Measurements from ENCODE around the gene SORCS3. TPM values are rescaled to one million over a fixed set of nuclear protein-coding genes. Genes with fewer than 3 reads are reported as not detected.

SORCS3 gene
- total RNA-seq, 2 experiments from 2014 or later, result 1.7 to 2.1 TPM

DNA sequence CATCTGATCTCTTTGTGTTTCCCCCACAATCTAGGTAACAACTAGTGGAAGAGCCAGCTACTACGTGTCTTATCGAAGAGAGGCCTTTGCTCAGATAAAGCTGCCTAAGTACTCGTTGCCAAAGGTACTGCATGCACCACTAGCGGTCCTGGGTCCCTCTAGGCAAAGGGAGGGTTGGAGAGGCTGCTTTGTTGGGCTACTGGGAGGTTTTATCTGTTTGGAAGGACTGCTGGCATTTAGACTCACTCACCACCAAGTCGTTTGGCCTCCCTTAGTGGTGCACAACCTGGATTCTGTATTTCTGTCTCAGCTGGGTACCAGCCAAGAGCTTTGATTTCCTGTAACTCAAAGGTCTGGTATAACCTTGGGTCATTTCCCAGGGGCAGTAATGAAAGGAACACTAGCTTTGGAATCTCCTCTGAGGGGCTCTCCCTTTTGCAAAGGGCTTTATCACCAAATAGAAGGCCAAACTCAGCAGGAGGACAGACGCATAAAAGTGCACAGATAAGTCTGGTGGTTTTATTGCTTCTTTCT lies 498.3 kb downstream of the SORCS3 start:
- ChIA-PET POLR2A (no interaction called here), CTCF (no interaction called here)
- Histone ChIP-seq H3K27ac (ENCODE audit: low read depth in 1 of 2, low read length in 2 of 2) (no peak overlapping the region), H3K36me3 (ENCODE audit: insufficient read depth, low read length) (no peaks in the 10 kb centered on the region), H3K9me3 (ENCODE audit: control insufficient read depth in 1 of 2, insufficient read depth in 1 of 2, low read length in 2 of 2) (no peaks in the 10 kb centered on the region), H3K4me1 (ENCODE audit: insufficient read depth, low read length) (no peaks in the 10 kb centered on the region), H3K4me3 (ENCODE audit: low read length) (no peak overlapping the region), H3K27me3 (ENCODE audit: control insufficient read depth in 1 of 2, insufficient read depth in 2 of 2, low read length in 2 of 2) (no peaks in the 10 kb centered on the region)
- no peak for TF ChIP-seq CTCF (IDR thresholded peaks at IDR 0.05)
- H3K9me3 Mint-ChIP-seq, result no peaks in the 10 kb centered on the region
- H3K27me3 Mint-ChIP-seq, result no peaks in the 10 kb centered on the region
- intact Hi-C loops (cut with DNase I, micrococcal nuclease), result no loop called here
- ATAC-seq (ENCODE audit: poor library complexity) (no peak), DNase-seq (no peak)
- H3K27ac Mint-ChIP-seq, result no peak overlapping the region
- no peaks in the 10 kb centered on the region for H3K36me3 Mint-ChIP-seq (ENCODE audit: low read depth)
- no peak overlapping the region for H3K4me3 Mint-ChIP-seq
- H3K4me1 Mint-ChIP-seq (ENCODE audit: low read depth), result no peaks in the 10 kb centered on the region

DNA sequence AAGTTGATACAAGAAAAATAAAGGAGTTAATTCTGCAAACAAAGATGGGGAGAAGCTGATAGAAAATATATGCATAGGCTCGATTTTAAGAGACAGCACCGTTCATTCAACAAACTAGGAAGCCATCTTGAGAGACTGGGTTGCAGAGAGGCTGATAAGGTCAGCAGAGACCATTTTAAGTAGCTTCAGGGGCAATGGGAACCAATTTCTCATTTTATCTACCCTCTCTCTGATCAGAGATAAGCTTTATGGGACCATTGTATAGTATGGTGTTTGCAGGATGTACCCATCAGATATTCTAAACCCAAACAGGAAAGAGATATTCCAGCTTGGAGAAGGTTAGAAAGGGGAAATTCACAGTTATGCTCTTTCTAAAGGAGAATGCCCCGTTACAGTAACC lies 499.5 kb downstream of the SORCS3 start:
- H3K4me3 ChIP-seq (ENCODE audit: low read length), result no peak overlapping the region
- Mint-ChIP-seq H3K27me3 (no peaks in the 10 kb centered on the region), H3K4me1 (ENCODE audit: low read depth) (no peaks in the 10 kb centered on the region), H3K36me3 (ENCODE audit: low read depth) (no peaks in the 10 kb centered on the region), H3K27ac (no peak overlapping the region), H3K9me3 (no peaks in the 10 kb centered on the region), H3K4me3 (no peak overlapping the region)
- CTCF ChIA-PET, result no interaction called here
- POLR2A ChIA-PET, result no interaction called here
- no peak for DNase-seq
- no peaks in the 10 kb centered on the region for H3K9me3 ChIP-seq (ENCODE audit: control insufficient read depth in 1 of 2, insufficient read depth in 1 of 2, low read length in 2 of 2)
- no peaks in the 10 kb centered on the region for H3K36me3 ChIP-seq (ENCODE audit: insufficient read depth, low read length)
- no peak for ATAC-seq (ENCODE audit: poor library complexity)
- no peaks in the 10 kb centered on the region for H3K27me3 ChIP-seq (ENCODE audit: control insufficient read depth in 1 of 2, insufficient read depth in 2 of 2, low read length in 2 of 2)
- H3K4me1 ChIP-seq (ENCODE audit: insufficient read depth, low read length), result no peaks in the 10 kb centered on the region
- TF ChIP-seq CTCF (IDR thresholded peaks at IDR 0.05), result no peak
- H3K27ac ChIP-seq (ENCODE audit: low read depth in 1 of 2, low read length in 2 of 2), result no peak overlapping the region
- intact Hi-C loops (cut with DNase I, micrococcal nuclease), result no loop called here

- no peaks in the 10 kb centered on the region for H3K4me1 ChIP-seq (ENCODE audit: insufficient read depth, low read length)
- H3K9me3 Mint-ChIP-seq, result no peaks in the 10 kb centered on the region
- H3K27me3 ChIP-seq (ENCODE audit: control insufficient read depth in 1 of 2, insufficient read depth in 2 of 2, low read length in 2 of 2), result no peaks in the 10 kb centered on the region
- no peaks in the 10 kb centered on the region for H3K9me3 ChIP-seq (ENCODE audit: control insufficient read depth in 1 of 2, insufficient read depth in 1 of 2, low read length in 2 of 2)
- ATAC-seq (ENCODE audit: poor library complexity) (no peak), DNase-seq (no peak)
- ChIA-PET CTCF (no interaction called here), POLR2A (no interaction called here)
- no peak overlapping the region for H3K27ac ChIP-seq (ENCODE audit: low read depth in 1 of 2, low read length in 2 of 2)
- no peak overlapping the region for H3K27ac Mint-ChIP-seq
- no peak overlapping the region for H3K4me3 ChIP-seq (ENCODE audit: low read length)
- no peak overlapping the region for H3K4me3 Mint-ChIP-seq
- no peaks in the 10 kb centered on the region for H3K36me3 ChIP-seq (ENCODE audit: insufficient read depth, low read length)
- intact Hi-C loops (cut with DNase I, micrococcal nuclease), result no loop called here
- H3K36me3 Mint-ChIP-seq (ENCODE audit: low read depth), result no peaks in the 10 kb centered on the region
- TF ChIP-seq CTCF (IDR thresholded peaks at IDR 0.05), result no peak
- no peaks in the 10 kb centered on the region for H3K27me3 Mint-ChIP-seq
- H3K4me1 Mint-ChIP-seq (ENCODE audit: low read depth), result no peaks in the 10 kb centered on the region
These were observed 504.6 kb downstream of the SORCS3 start for GRCh38 chr10:105145711-105146110.
